PC-3 (cell line): Measurements from ENCODE around the gene CGN. TPM values are rescaled to one million over a fixed set of nuclear protein-coding genes. Genes with fewer than 3 reads are reported as not detected.

Experiments
- ATAC-seq: fragments of 200-7000 bp; cut with Tn5 transposase; 2 replicates; pipeline ENCODE4 v1.9.1; 2020; ENCODE audit warnings: mild to moderate bottlenecking, moderate library complexity
- BruUV-seq: library from RNA; stranded (reverse); fragments of 400-500 nt; replicated peaks from 2 replicates; lab custom pipeline; 2021; lab: Mats Ljungman, UMichigan
- CTCF ChIA-PET: fragments of 300-600 bp; sonication (Branson Sonifier 250); formaldehyde crosslinking; loops from one replicate; lab custom pipeline; 2022; ENCODE audit warnings: antibody characterized with exemption; lab: Charles Lee
- POLR2A ChIA-PET: fragments of 300-600 bp; sonication (Branson Sonifier 250); formaldehyde crosslinking; loops from one replicate; lab custom pipeline; 2022; ENCODE audit warnings: antibody characterized with exemption; ENCODE audit not compliant: unreplicated experiment; lab: Charles Lee
- DNase-seq: peaks from one replicate; pipeline ENCODE4 v3.0.0-alpha.2; 2015
- H2AFZ ChIP-seq: fragments of 300-600 bp; sonication (generic); 2 replicates; pipeline ENCODE4 v1.6.0; 2016; ENCODE audit warnings: antibody characterized with exemption, low read length
- H3F3A ChIP-seq: fragments of 300-600 bp; sonication (generic); one replicate; pipeline ENCODE4 v1.6.0; 2017; ENCODE audit warnings: antibody characterized with exemption, low read length, control low read depth, mild to moderate bottlenecking; ENCODE audit not compliant: unreplicated experiment
- H3K27ac ChIP-seq: fragments of 300-600 bp; sonication (generic); 2 replicates; pipeline ENCODE4 v1.5.1; 2016; ENCODE audit warnings: mild to moderate bottlenecking, low read length
- H3K27me3 ChIP-seq: fragments of 300-600 bp; sonication (generic); 2 replicates; pipeline ENCODE4 v1.6.1; 2016; ENCODE audit warnings: low read length, mixed read lengths
- H3K36me3 ChIP-seq: fragments of 300-600 bp; sonication (generic); 2 replicates; pipeline ENCODE4 v1.6.1; 2016; ENCODE audit warnings: low read depth, mixed run types, low read length, mixed read lengths
- H3K4me1 ChIP-seq: fragments of 300-600 bp; sonication (generic); 2 replicates; pipeline ENCODE4 v1.5.1; 2016; ENCODE audit warnings: low read length; ENCODE audit not compliant: insufficient read depth
- H3K4me2 ChIP-seq: fragments of 300-600 bp; sonication (generic); 2 replicates; pipeline ENCODE4 v1.6.0; 2016; ENCODE audit warnings: low read length
- H3K4me3 ChIP-seq: fragments of 300-600 bp; sonication (generic); 2 replicates; pipeline ENCODE4 v1.5.1; 2016; ENCODE audit warnings: mild to moderate bottlenecking, low read length, mixed read lengths
- H3K79me2 ChIP-seq: fragments of 300-600 bp; sonication (generic); 2 replicates; pipeline ENCODE4 v1.6.1; 2017; ENCODE audit warnings: low read length, mixed read lengths
- H3K9ac ChIP-seq: fragments of 300-600 bp; sonication (generic); 2 replicates; pipeline ENCODE4 v1.6.0; 2016; ENCODE audit warnings: mild to moderate bottlenecking, low read length
- H3K9me2 ChIP-seq: fragments of 300-600 bp; sonication (generic); replicated peaks from 2 replicates; pipeline ENCODE4 v1.6.1; 2016; ENCODE audit warnings: mixed run types, low read length, mixed read lengths
- H3K9me3 ChIP-seq: fragments of 300-600 bp; sonication (generic); 2 replicates; pipeline ENCODE4 v1.6.1; 2016; ENCODE audit warnings: low read length, mixed read lengths
- H4K20me1 ChIP-seq: fragments of 300-600 bp; sonication (generic); 2 replicates; pipeline ENCODE4 v1.6.1; 2016; ENCODE audit warnings: low read length, mixed read lengths
- CTCF ChIP-seq: fragments of 300-600 bp; sonication (generic); conservative IDR thresholded peaks from 2 replicates; pipeline ENCODE4 v1.5.1; 2017; ENCODE audit warnings: antibody characterized with exemption, low read depth, mild to moderate bottlenecking, low read length
- EZH2 ChIP-seq: fragments of 300-600 bp; sonication (generic); IDR thresholded peaks from one replicate; pipeline ENCODE4 v1.6.1; 2017; ENCODE audit warnings: antibody characterized with exemption, mild to moderate bottlenecking, low read length; ENCODE audit not compliant: unreplicated experiment
- EZH2phosphoT487 ChIP-seq: fragments of 300-600 bp; sonication (generic); IDR thresholded peaks from 2 replicates; pipeline ENCODE4 v1.6.1; 2018; ENCODE audit warnings: mild to moderate bottlenecking, antibody characterized with exemption, low read length, borderline replicate concordance
- intact Hi-C: fragments of 100-400 bp; cut with micrococcal nuclease; formaldehyde crosslinking; loops from 2 replicates; pipeline ENCODE4 v1.9.0; 2023
- total RNA-seq: library from RNA; depleted of rRNA; stranded (reverse); fragments of >200 nt; gene quantifications from 2 replicates; pipeline ENCODE4 v1.2.3, GENCODE V29; 2014

The CGN gene
- total RNA-seq, 1 experiment from 2014 or later: 13.3 TPM

GRCh38 chr1:151511636-151512215, 539 bp downstream of the CGN start:
- Histone ChIP-seq H3K4me1 (peaks cover 55% of the 10 kb centered on the region), H3K9ac (peak overlapping the region; percentile 78), H3K4me3 (peak overlapping the region; percentile 84), H2AFZ (peak overlapping the region; percentile 82), H3K79me2 (peaks cover 36% of the 10 kb centered on the region), H3K36me3 (no peaks in the 10 kb centered on the region), H3K9me2 (no peaks in the 10 kb centered on the region), H3K9me3 (no peaks in the 10 kb centered on the region), H3K4me2 (peak overlapping the region; percentile 95), H3K27me3 (no peaks in the 10 kb centered on the region), H4K20me1 (no peaks in the 10 kb centered on the region), H3F3A (peaks cover 11% of the 10 kb centered on the region), H3K27ac (peak overlapping the region; percentile 96)
- peak; percentile 46 for ATAC-seq
- TSS peak; percentile 22 for BruUV-seq
- TF ChIP-seq CTCF (peak; percentile 23; the same call in 1 of the 2 replicates), EZH2 (no peak)
- ChIA-PET CTCF (interaction anchor here (0.6 to 1.0 kb wide), 5 partner anchors 8 to 77 kb away, joined by 3 to 6 read pairs (median 5); no protein-coding TSS in a partner anchor), POLR2A (interaction anchor here (0.9 to 1.7 kb wide), 3 partner anchors 17 to 49 kb away, joined by 8 to 12 read pairs (median 8); partner anchors contain the start of gene TUFT1)
- intact Hi-C loops: loop anchor here (1.0 to 2.0 kb wide), 2 partner anchors 17 to 53 kb away; no protein-coding TSS in a partner anchor
- peak; percentile 62 for DNase-seq

DNA sequence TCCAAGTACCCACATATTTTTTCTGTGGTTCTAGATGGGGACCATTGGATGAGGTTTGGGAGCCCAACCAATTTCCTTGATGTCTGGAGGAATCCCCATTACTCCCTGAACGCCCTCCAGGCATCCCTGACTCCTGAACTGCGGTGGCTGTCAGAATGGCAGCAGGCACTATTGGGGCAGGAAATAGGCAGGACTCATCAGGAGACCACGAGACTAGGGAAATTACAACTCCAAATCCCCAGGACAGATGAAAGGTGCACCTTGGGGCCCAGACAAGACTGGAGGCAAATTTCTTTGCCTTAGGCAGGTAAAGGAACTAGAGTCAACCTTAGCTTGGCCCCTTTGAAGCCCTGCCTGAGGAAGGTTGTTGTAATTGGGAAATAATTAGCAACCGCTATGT, 1.1 kb downstream of the CGN start:
- no peaks in the 10 kb centered on the region for H3K9me2 ChIP-seq
- ATAC-seq (no peak), DNase-seq (peak; percentile 30)
- H3K27ac ChIP-seq: peak overlapping the region; percentile 96
- no peak overlapping the region for H2AFZ ChIP-seq
- intact Hi-C loops: no loop called here
- peaks cover 11% of the 10 kb centered on the region for H3F3A ChIP-seq
- peaks cover 40% of the 10 kb centered on the region for H3K79me2 ChIP-seq
- no peaks in the 10 kb centered on the region for H3K9me3 ChIP-seq
- H3K9ac ChIP-seq: peak overlapping the region; percentile 78
- H3K4me2 ChIP-seq: peak overlapping the region; percentile 95
- H3K4me1 ChIP-seq: peaks cover 55% of the 10 kb centered on the region
- CTCF ChIA-PET: interaction anchor here (0.6 kb wide), 1 partner anchor 31 kb away, joined by 6 read pairs; no protein-coding TSS in a partner anchor
- H4K20me1 ChIP-seq: no peaks in the 10 kb centered on the region
- BruUV-seq: no TSS peak
- H3K27me3 ChIP-seq: no peaks in the 10 kb centered on the region
- no peaks in the 10 kb centered on the region for H3K36me3 ChIP-seq
- TF ChIP-seq EZH2phosphoT487: no peak
- no peak for TF ChIP-seq EZH2
- TF ChIP-seq CTCF: no peak
- peak overlapping the region; percentile 84 for H3K4me3 ChIP-seq
- POLR2A ChIA-PET: interaction anchor here (1.2 kb wide), 1 partner anchor 27 kb away, joined by 4 read pairs; the partner anchor contains the start of gene TUFT1
